Astrocyte (in vitro differentiated cells and primary cell): ENCODE data around the gene NREP. TPM values are rescaled to one million over a fixed set of nuclear protein-coding genes. Genes with fewer than 3 reads are reported as not detected.
A peak's percentile ranks its signal among the peaks of the same experiment; 100 is the strongest.

ENCODE experiments used
- DNase-seq: peaks from one replicate; pipeline ENCODE4 v3.0.0-alpha.2; 2010; ENCODE audit warnings: low read depth
- FAIRE-seq: peaks from 2 replicates; lab custom pipeline; 2011; peaks lifted over from hg19 to GRCh38; lab: Jason Lieb, UNC
- H2AFZ ChIP-seq: 2 replicates; pipeline ENCODE4 v1.6.0; 2012; ENCODE audit warnings: low read depth, low read length, inconsistent platforms
- H3K27ac ChIP-seq: 2 replicates; pipeline ENCODE4 v1.5.1; 2011; ENCODE audit warnings: low read depth, low read length, inconsistent platforms
- H3K27me3 ChIP-seq: 2 replicates; pipeline ENCODE4 v1.6.0; 2011; ENCODE audit warnings: low read length, inconsistent platforms; ENCODE audit not compliant: insufficient read depth
- H3K36me3 ChIP-seq: 2 replicates; pipeline ENCODE4 v1.5.1; 2011; ENCODE audit warnings: low read length, inconsistent platforms; ENCODE audit not compliant: insufficient read depth
- H3K4me1 ChIP-seq: 2 replicates; pipeline ENCODE4 v1.5.1; 2011; ENCODE audit warnings: low read length, inconsistent platforms; ENCODE audit not compliant: insufficient read depth
- H3K4me2 ChIP-seq: 2 replicates; pipeline ENCODE4 v1.6.0; 2012; ENCODE audit warnings: low read length, inconsistent platforms
- H3K4me3 ChIP-seq: 2 replicates; pipeline ENCODE4 v1.5.1; 2011; ENCODE audit warnings: low read depth, mild to moderate bottlenecking, low read length, inconsistent platforms; ENCODE audit not compliant: insufficient read depth
- H3K79me2 ChIP-seq: 2 replicates; pipeline ENCODE4 v1.6.0; 2012; ENCODE audit warnings: mild to moderate bottlenecking, low read length, inconsistent platforms; ENCODE audit not compliant: insufficient read depth
- H3K9ac ChIP-seq: 2 replicates; pipeline ENCODE4 v1.6.0; 2012; ENCODE audit warnings: mild to moderate bottlenecking, low read length, inconsistent platforms
- H3K9me3 ChIP-seq: 2 replicates; pipeline ENCODE4 v1.5.1; 2012; ENCODE audit warnings: low read depth, mild to moderate bottlenecking, low read length, inconsistent platforms; ENCODE audit not compliant: insufficient read depth
- H4K20me1 ChIP-seq: 2 replicates; pipeline ENCODE4 v1.6.0; 2012; ENCODE audit warnings: low read length, inconsistent platforms; ENCODE audit not compliant: insufficient read depth
- H3K27ac Mint-ChIP-seq: one replicate; pipeline ENCODE4 v1.8.0; 2021; ENCODE audit warnings: mild to moderate bottlenecking, mixed read lengths; ENCODE audit not compliant: unreplicated experiment
- H3K27me3 Mint-ChIP-seq: one replicate; pipeline ENCODE4 v1.8.0; 2021; ENCODE audit warnings: low read depth, mixed read lengths; ENCODE audit not compliant: unreplicated experiment
- H3K36me3 Mint-ChIP-seq: one replicate; pipeline ENCODE4 v1.8.0; 2021; ENCODE audit warnings: low read depth, mixed read lengths; ENCODE audit not compliant: unreplicated experiment
- H3K4me1 Mint-ChIP-seq: one replicate; pipeline ENCODE4 v1.8.0; 2021; ENCODE audit warnings: low read depth, mixed read lengths; ENCODE audit not compliant: unreplicated experiment
- H3K4me3 Mint-ChIP-seq: one replicate; pipeline ENCODE4 v1.8.0; 2021; ENCODE audit warnings: mild to moderate bottlenecking, moderate library complexity, mixed read lengths; ENCODE audit not compliant: unreplicated experiment
- H3K9me3 Mint-ChIP-seq: one replicate; pipeline ENCODE4 v1.8.0; 2021; ENCODE audit warnings: mild to moderate bottlenecking, mixed read lengths; ENCODE audit not compliant: unreplicated experiment
- CTCF ChIP-seq: IDR thresholded peaks from 2 replicates; pipeline ENCODE4 v1.5.1; 2011; ENCODE audit warnings: low read depth, mild to moderate bottlenecking, inconsistent platforms, low read length, moderate library complexity; ENCODE audit not compliant: insufficient read depth
- EZH2 ChIP-seq: IDR thresholded peaks from 2 replicates; pipeline ENCODE4 v1.6.1; 2012; ENCODE audit warnings: mild to moderate bottlenecking, low read length, inconsistent platforms; ENCODE audit not compliant: insufficient read depth
- total RNA-seq: library from RNA; stranded (reverse); gene quantifications from 2 replicates; pipeline ENCODE4 v1.2.1, GENCODE V29; 2021

NREP gene
- total RNA-seq, 1 donor from 2014 or later: 185 TPM

- peaks cover 96% of the 10 kb centered on the region for H3K79me2 ChIP-seq
- no peak overlapping the region for H3K4me3 Mint-ChIP-seq
- H3K4me3 ChIP-seq: no peak overlapping the region
- no peaks in the 10 kb centered on the region for H3K9me3 ChIP-seq
- no peaks in the 10 kb centered on the region for H4K20me1 ChIP-seq
- no peaks in the 10 kb centered on the region for H3K27me3 Mint-ChIP-seq
- no peak overlapping the region for H3K27ac Mint-ChIP-seq
- peak; percentile 49 for FAIRE-seq
- H2AFZ ChIP-seq: no peak overlapping the region
- TF ChIP-seq CTCF (no peak), EZH2 (no peak)
- peaks cover 20% of the 10 kb centered on the region for H3K36me3 ChIP-seq
- H3K27me3 ChIP-seq: no peaks in the 10 kb centered on the region
- peak overlapping the region; percentile 16 for H3K27ac ChIP-seq
- DNase-seq: no peak
- H3K4me1 ChIP-seq: peaks cover 78% of the 10 kb centered on the region
- H3K4me2 ChIP-seq: peak overlapping the region; percentile 58
- peaks cover 4% of the 10 kb centered on the region for H3K36me3 Mint-ChIP-seq
- peak overlapping the region; percentile 66 for H3K9ac ChIP-seq
- H3K4me1 Mint-ChIP-seq: peaks cover 53% of the 10 kb centered on the region
- no peaks in the 10 kb centered on the region for H3K9me3 Mint-ChIP-seq
Measured at GRCh38 chr5:111745075-111745739, 11.8 kb downstream of the NREP start.

- Histone ChIP-seq H3K9ac (peak overlapping the region; percentile 66), H4K20me1 (no peaks in the 10 kb centered on the region), H3K4me1 (peaks cover 74% of the 10 kb centered on the region), H3K4me3 (no peak overlapping the region), H3K9me3 (no peaks in the 10 kb centered on the region), H3K79me2 (peaks cover 96% of the 10 kb centered on the region), H3K4me2 (peak overlapping the region; percentile 58), H3K27me3 (no peaks in the 10 kb centered on the region), H3K36me3 (peaks cover 14% of the 10 kb centered on the region), H3K27ac (peak overlapping the region; percentile 74), H2AFZ (no peak overlapping the region)
- H3K4me1 Mint-ChIP-seq: peaks cover 56% of the 10 kb centered on the region
- no peak overlapping the region for H3K4me3 Mint-ChIP-seq
- H3K36me3 Mint-ChIP-seq: no peaks in the 10 kb centered on the region
- H3K27ac Mint-ChIP-seq: peak overlapping the region; percentile 67
- H3K27me3 Mint-ChIP-seq: no peaks in the 10 kb centered on the region
- H3K9me3 Mint-ChIP-seq: no peaks in the 10 kb centered on the region
- FAIRE-seq: no peak
- no peak for DNase-seq
- TF ChIP-seq EZH2 (no peak), CTCF (no peak)
Measured at GRCh38 chr5:111744455-111744854, 12.5 kb downstream of the NREP start.

- TF ChIP-seq EZH2: no peak
- TF ChIP-seq CTCF: no peak
- Mint-ChIP-seq H3K4me3 (peak overlapping the region; percentile 22), H3K4me1 (peaks cover 60% of the 10 kb centered on the region), H3K9me3 (no peaks in the 10 kb centered on the region), H3K27me3 (no peaks in the 10 kb centered on the region), H3K27ac (peak overlapping the region; percentile 67), H3K36me3 (no peaks in the 10 kb centered on the region)
- H3K79me2 ChIP-seq: peaks cover 96% of the 10 kb centered on the region
- no peak overlapping the region for H3K4me3 ChIP-seq
- peaks cover 75% of the 10 kb centered on the region for H3K4me1 ChIP-seq
- DNase-seq (peak; percentile 76), FAIRE-seq (peak; percentile 37)
- peak overlapping the region; percentile 58 for H3K4me2 ChIP-seq
- no peaks in the 10 kb centered on the region for H4K20me1 ChIP-seq
- peak overlapping the region; percentile 74 for H3K27ac ChIP-seq
- peaks cover 14% of the 10 kb centered on the region for H3K36me3 ChIP-seq
- no peaks in the 10 kb centered on the region for H3K9me3 ChIP-seq
- H3K27me3 ChIP-seq: no peaks in the 10 kb centered on the region
- H2AFZ ChIP-seq: no peak overlapping the region
- peak overlapping the region; percentile 66 for H3K9ac ChIP-seq
Measured at GRCh38 chr5:111743988-111744387, 13.0 kb downstream of the NREP start.
